SJSA1 (cell line): ENCODE data around the gene PACRG. TPM values are rescaled to one million over a fixed set of nuclear protein-coding genes. Genes with fewer than 3 reads are reported as not detected.

Source experiments
- DNase-seq, 2 experiments: peaks; one replicate each; pipeline ENCODE4 v3.0.0-alpha.2; 2015 to 2020; ENCODE audit warnings: low spot score in 2 of 2, low read depth in 1 of 2
- H3K27ac ChIP-seq: fragments of 250-450 bp; sonication (Bioruptor Pico); 2 replicates; pipeline ENCODE4 v1.5.1; 2020; ENCODE audit warnings: mild to moderate bottlenecking, moderate library complexity
- H3K27me3 ChIP-seq: fragments of 250-450 bp; sonication (Bioruptor Pico); replicated peaks from 2 replicates; pipeline ENCODE4 v1.5.1; 2020; ENCODE audit warnings: mild to moderate bottlenecking, moderate library complexity
- H3K36me3 ChIP-seq: fragments of 250-450 bp; sonication (Bioruptor Pico); 2 replicates; pipeline ENCODE4 v1.5.1; 2020; ENCODE audit warnings: mild to moderate bottlenecking
- H3K4me1 ChIP-seq: fragments of 250-450 bp; sonication (Bioruptor Pico); replicated peaks from 2 replicates; pipeline ENCODE4 v1.6.1; 2021; ENCODE audit warnings: mild to moderate bottlenecking
- H3K4me3 ChIP-seq: fragments of 250-450 bp; sonication (Bioruptor Pico); 2 replicates; pipeline ENCODE4 v1.5.1; 2020; ENCODE audit warnings: mild to moderate bottlenecking
- H3K9me3 ChIP-seq: fragments of 250-450 bp; sonication (Bioruptor Pico); replicated peaks from 2 replicates; pipeline ENCODE4 v1.5.1; 2020; ENCODE audit warnings: mild to moderate bottlenecking
- total RNA-seq: library from RNA; depleted of rRNA; stranded (reverse); fragments of >200 nt; shearing (Covaris generic); gene quantifications from 2 replicates; pipeline ENCODE4 v1.2.3, GENCODE V29; 2014

PACRG gene
- total RNA-seq, 1 experiment from 2014 or later = not detected

DNA sequence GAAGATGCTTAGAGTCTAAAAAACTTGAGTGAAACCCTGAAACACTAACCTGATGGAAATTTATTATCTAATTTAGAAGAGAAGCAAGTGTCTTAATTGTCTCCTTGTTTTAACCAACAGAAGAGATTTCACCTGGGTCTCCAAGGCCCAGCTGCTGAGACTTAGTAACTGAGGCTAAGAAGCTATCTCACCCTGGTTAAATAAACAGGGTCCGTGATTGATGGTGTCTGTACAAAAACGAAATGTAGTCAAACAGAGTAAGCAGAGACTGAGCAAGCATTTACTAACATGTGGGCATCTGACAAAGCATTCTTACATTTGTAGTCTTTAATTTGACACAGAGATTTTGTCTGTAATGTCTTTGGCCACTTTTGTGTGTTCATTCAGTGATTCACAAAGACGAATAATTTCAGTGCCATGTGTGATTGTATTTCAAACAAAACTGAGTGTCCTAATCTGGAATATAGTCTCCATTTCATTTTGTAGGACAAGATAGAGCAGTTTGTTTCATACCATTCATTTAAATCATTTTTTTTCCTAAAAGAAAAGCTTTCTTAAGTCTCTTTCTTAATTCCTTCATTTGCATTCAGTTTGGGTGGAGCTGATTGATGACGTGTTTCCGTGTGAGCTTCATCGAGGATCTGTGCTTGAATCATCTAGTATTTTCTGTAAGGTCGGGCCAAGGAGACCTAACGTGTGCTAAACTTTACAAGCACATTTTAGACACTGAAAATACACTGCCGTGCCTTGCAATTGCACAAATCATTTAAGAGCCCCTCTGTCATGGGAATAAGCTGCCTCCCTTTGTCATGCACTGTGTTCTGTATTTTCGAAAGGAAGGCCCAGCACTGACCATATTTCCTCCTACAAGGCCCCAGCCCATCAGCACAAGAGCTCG lies 516.2 kb downstream of the PACRG start:
- Histone ChIP-seq H3K9me3 (no peaks in the 10 kb centered on the region), H3K4me1 (peaks cover 13% of the 10 kb centered on the region), H3K4me3 (no peak overlapping the region), H3K36me3 (no peaks in the 10 kb centered on the region), H3K27ac (no peak overlapping the region), H3K27me3 (no peaks in the 10 kb centered on the region)
- no peak for DNase-seq

DNA sequence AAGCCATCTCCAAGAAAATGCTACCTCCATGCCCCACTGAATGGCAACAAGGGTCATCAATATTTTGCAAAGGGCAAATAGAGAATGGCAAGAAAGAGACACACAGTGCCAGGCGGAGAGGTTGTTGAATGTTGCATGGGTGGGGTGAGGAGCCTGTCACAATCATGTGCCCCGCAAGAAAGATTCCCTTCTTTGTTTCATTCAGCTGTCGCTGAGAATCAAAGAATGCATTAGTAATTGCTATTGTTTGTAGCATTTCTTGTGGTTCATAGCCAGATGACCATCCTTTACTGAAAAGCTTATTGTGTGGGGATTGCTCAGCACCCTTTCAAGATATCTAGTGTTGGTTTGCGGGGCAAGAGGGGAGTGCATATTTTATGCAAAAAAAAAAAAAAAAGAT lies 520.3 kb downstream of the PACRG start:
- Histone ChIP-seq H3K4me1 (peaks cover 26% of the 10 kb centered on the region), H3K27ac (no peak overlapping the region), H3K36me3 (no peaks in the 10 kb centered on the region), H3K4me3 (no peak overlapping the region), H3K9me3 (no peaks in the 10 kb centered on the region), H3K27me3 (no peaks in the 10 kb centered on the region)
- peak in 1 of 2 experiments; percentile 20 for DNase-seq

DNA sequence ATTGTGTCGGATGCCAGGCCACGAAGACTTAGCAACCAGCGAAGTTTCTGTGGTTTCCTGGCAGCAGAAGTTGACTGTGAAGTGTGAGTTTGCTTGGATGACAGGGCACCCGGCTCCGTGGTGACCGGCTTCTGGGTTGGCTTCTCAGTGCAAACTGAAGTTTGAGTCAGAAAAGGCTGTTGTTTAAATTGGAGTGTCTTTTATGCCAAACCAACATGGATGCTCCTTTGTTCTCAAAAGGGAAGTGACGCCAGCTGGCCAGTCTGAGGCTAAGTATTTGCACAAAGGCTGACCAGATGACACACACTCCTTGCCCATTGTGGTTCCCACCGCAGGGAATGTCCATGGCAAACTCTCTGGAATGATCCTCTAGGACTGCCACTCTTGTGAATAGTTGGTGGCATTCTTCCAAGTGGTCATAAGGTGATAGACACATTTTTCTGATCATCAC lies 521.9 kb downstream of the PACRG start:
- H3K4me3 ChIP-seq = no peak overlapping the region
- peak; percentile 62 to 83 for DNase-seq
- H3K36me3 ChIP-seq = no peaks in the 10 kb centered on the region
- peak overlapping the region; percentile 88 for H3K27ac ChIP-seq
- peaks cover 26% of the 10 kb centered on the region for H3K4me1 ChIP-seq
- no peaks in the 10 kb centered on the region for H3K27me3 ChIP-seq
- no peaks in the 10 kb centered on the region for H3K9me3 ChIP-seq

DNA sequence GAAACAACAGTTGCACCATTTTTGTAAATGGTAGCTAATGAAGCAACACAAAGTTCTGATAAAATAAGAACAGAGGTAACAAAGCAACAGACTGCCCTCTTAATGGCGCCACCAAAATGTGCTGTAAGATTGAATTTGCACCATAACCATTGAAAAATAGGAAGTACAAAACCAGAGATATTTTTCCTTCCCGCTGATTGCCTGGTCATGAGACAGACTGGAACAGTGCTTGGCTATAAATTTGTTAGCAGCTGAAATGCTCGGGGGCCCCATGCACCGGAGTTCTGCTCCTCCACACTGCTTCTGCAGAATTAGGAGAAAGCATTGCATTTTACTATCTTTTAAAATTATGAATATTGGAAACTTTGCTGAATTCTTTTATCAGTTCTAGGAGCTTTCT lies 522.3 kb downstream of the PACRG start:
- Histone ChIP-seq H3K27me3 (no peaks in the 10 kb centered on the region), H3K9me3 (no peaks in the 10 kb centered on the region), H3K27ac (peak overlapping the region; percentile 35; the same call in 1 of the 2 replicates), H3K4me1 (peaks cover 26% of the 10 kb centered on the region), H3K36me3 (no peaks in the 10 kb centered on the region), H3K4me3 (no peak overlapping the region)
- no peak for DNase-seq

DNA sequence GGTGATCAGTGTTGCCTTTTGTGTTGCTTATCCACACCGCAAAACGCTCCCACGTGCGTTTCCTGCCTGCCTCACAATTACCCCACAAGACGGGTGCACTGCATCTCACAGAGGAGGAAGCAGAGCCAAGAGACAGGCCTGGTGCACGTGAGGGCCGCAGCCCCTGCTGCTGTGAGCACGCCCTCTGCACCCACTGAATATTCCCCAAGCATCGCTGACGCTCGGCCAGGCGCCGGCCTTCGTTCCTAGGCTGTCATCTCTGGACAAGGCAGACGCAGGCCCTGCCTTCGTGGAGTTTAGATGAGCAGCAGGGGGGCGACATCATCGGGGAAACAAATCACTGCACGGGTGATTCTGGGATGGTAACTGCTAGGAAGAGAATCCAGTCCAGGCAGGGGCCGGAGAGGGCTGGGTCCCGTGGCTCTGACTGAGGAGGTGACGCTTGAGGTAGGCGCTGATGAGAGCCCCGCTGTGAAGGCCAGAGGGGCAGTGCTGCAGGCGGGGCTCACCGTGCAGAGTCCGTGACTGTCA lies 524.4 kb downstream of the PACRG start:
- no peak overlapping the region for H3K4me3 ChIP-seq
- no peaks in the 10 kb centered on the region for H3K27me3 ChIP-seq

DNA sequence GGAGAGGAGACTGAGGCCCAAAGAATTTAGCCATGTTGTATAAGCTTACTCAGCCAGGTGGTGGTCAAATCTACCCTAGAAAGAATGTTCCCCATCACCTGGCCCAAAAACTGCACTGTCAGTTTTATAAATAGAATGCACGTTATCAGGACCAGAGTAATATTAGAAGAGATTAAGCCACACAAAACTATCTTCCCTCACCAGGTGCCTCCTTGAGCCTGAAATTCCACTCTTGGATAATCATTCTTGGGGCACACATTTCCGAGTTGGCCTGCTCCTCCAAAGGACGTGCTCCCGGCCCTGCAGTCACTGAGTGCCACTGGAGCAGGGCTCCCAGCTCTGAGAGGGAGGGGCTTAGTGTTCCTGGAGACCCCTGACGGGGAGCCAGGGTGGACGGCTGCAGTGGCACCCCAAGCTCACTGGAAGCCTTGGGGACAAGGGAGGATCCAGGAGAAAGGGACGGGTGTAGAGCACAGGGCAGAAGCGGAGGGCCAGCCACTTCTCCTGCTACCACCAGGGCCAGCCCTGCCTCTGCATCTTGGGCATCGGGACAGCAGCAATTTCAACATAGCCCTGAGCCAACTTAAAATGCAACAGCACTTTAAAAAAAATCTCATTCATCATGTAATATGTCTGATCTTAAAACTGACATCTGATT lies 525.9 kb downstream of the PACRG start:
- no peak overlapping the region for H3K4me3 ChIP-seq
- DNase-seq = no peak
- no peaks in the 10 kb centered on the region for H3K36me3 ChIP-seq
- no peak overlapping the region for H3K27ac ChIP-seq
- H3K9me3 ChIP-seq = no peaks in the 10 kb centered on the region
- peaks cover 16% of the 10 kb centered on the region for H3K4me1 ChIP-seq
- H3K27me3 ChIP-seq = no peaks in the 10 kb centered on the region

More for the DNA sequence above, 524.4 kb downstream of the PACRG start:
- no peak overlapping the region for H3K27ac ChIP-seq
- peaks cover 26% of the 10 kb centered on the region for H3K4me1 ChIP-seq
- H3K36me3 ChIP-seq = no peaks in the 10 kb centered on the region
- DNase-seq = no peak
- no peaks in the 10 kb centered on the region for H3K9me3 ChIP-seq

DNA sequence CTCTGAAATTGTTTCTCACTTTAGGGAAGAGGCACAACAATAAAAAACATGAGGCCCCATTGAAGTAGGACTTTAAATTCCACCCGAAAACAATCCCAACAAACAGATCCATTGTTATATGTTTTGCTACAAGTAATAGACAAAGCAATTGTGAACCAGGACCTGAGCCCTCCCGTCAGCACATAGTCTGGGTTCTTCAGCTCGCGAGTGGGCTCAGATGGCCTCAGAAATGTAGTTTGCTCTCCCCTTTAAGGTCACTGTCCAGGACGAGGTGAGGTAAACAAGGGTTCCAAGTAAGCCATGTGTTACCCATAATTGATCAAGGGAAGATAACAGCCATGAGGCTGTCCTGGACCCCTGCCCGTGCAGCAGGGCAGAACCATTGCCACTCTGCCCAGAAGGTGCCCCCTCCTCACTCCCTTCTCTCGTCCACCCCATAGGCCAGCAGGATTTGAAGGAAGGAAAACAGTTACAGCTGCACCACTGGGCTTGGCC lies 526.6 kb downstream of the PACRG start:
- Histone ChIP-seq H3K36me3 (no peaks in the 10 kb centered on the region), H3K27ac (no peak overlapping the region), H3K4me3 (no peak overlapping the region), H3K9me3 (no peaks in the 10 kb centered on the region), H3K27me3 (no peaks in the 10 kb centered on the region), H3K4me1 (peaks cover 9% of the 10 kb centered on the region)
- DNase-seq = no peak

DNA sequence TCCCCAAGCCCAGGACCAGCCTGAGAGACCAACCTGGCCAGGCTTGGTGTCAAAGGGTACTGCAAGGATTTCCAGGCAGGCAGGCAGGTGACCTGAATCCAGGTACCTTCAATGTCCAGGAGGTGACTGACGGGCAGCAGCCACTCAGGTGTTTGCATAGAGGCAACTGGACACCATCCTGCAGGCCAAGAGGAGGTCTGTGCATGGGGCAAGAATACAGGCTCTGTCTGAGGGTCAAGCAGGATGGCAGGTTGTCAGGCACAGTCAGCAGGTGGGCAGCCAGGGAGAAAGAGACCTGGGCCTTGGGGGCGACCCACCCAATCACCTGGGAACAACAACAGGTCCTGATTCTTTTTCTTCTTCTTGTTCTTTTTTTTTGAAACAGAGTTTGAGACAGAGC lies 527.5 kb downstream of the PACRG start:
- DNase-seq = no peak
- no peaks in the 10 kb centered on the region for H3K36me3 ChIP-seq
- no peaks in the 10 kb centered on the region for H3K27me3 ChIP-seq
- H3K4me1 ChIP-seq = peaks cover under 1% of the 10 kb centered on the region; the same call in 1 of the 2 replicates
- no peaks in the 10 kb centered on the region for H3K9me3 ChIP-seq
- no peak overlapping the region for H3K4me3 ChIP-seq
- H3K27ac ChIP-seq = no peak overlapping the region

DNA sequence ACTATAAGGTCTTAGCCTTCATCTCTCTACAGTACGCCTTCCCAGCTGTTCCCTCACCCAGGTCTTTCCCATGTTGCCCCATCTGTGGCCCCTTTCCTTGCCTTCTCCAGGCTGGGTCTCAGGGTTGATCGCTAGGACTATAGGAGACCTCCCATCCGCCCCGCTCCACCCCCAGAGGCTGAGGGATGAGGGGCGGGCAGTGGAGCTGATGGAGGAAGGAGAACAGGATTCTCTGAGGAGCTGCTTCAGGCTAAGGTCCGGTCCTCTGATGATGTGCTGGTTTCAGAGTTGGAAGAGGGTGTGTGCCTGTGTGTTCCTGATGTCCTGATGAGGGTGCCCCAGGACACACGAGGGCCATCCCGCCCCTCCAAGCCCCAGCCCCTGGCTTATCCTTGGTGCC lies 531.9 kb downstream of the PACRG start:
- Histone ChIP-seq H3K36me3 (no peaks in the 10 kb centered on the region), H3K4me1 (no peaks in the 10 kb centered on the region), H3K9me3 (no peaks in the 10 kb centered on the region), H3K4me3 (no peak overlapping the region), H3K27me3 (no peaks in the 10 kb centered on the region), H3K27ac (no peak overlapping the region)
- no peak for DNase-seq

DNA sequence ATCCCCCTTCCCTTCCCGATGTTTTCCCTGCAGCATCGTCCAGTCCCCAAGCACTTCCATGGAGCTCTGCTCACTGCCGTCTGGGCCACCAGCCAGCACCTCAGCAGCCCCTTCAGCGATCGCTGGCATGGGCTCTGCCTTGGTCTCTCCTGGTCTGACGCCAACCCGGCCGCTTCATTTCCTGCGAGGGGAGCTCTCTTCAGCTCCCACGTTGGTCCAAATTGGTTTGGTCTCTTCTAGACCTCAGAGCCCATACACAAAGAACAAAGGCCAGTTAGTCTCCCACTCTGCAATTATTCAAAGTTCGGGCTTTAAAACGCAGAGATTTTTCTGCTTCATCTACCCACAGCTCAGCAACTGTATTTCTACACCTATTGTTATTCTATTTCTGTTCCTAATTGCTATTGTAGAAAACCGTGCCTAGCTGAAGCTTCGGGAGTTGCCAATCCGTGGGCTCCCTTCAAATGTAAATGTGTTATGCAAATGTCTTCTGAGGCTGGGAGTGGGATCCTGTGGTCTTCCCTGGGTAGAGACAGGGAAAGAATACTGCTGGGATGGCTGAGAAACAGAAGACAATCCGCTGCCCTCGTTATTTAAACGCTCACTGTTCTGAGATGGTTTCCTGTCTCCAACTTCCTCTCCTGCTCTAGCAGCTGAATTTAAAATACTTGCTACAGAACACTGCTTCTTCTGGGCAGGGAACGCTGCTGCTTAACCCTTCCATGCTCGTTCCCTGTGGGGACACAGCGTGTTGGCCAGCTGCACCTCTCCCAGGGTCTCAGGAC lies 532.5 kb downstream of the PACRG start:
- Histone ChIP-seq H3K27ac (no peak overlapping the region), H3K36me3 (no peaks in the 10 kb centered on the region), H3K4me1 (no peaks in the 10 kb centered on the region), H3K4me3 (no peak overlapping the region), H3K9me3 (no peaks in the 10 kb centered on the region), H3K27me3 (no peaks in the 10 kb centered on the region)
- no peak for DNase-seq

DNA sequence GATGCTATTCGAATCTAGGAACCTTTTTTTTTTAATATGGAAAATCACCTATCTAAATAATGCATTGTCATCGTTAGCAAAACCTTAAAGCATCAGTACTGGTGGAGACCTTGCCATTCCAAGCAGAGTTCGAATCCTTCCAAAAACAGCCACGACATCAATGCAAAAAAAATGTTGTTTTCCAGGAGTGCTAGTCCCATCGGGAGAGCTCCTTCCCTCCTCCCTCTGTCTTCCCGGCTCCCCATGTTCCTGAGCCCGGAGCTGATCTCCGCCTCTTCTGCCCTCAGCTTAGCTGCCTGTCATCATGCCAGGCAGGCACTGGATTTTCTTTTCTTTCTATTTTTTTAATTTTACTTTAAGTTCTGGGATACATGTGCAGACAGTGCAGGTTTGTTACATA lies 533.1 kb downstream of the PACRG start:
- H3K9me3 ChIP-seq = no peaks in the 10 kb centered on the region
- DNase-seq = no peak
- H3K27me3 ChIP-seq = no peaks in the 10 kb centered on the region
- H3K4me3 ChIP-seq = no peak overlapping the region
- no peak overlapping the region for H3K27ac ChIP-seq
- no peaks in the 10 kb centered on the region for H3K4me1 ChIP-seq
- H3K36me3 ChIP-seq = no peaks in the 10 kb centered on the region

DNA sequence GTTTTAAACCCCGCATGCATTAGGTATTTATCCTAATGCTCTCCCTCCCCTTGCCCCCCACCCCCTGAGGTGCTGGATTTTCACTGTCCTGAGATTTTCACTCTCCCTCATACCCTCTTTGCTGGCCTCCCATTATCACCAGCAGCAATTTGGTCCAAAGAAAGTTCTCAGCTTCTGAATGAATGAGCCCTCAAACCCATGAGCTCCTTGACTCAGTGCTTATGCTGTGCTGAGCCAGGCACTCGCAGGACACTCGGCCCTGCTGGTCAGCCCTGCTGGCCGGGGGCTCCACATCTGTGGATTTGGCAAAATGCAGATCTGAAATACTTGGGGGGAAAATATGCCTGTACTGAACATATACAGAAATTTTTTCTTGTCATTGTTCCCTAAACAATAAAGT lies 533.6 kb downstream of the PACRG start:
- Histone ChIP-seq H3K27ac (no peak overlapping the region), H3K9me3 (no peaks in the 10 kb centered on the region), H3K4me1 (no peaks in the 10 kb centered on the region), H3K4me3 (no peak overlapping the region), H3K27me3 (no peaks in the 10 kb centered on the region), H3K36me3 (no peaks in the 10 kb centered on the region)
- no peak for DNase-seq

DNA sequence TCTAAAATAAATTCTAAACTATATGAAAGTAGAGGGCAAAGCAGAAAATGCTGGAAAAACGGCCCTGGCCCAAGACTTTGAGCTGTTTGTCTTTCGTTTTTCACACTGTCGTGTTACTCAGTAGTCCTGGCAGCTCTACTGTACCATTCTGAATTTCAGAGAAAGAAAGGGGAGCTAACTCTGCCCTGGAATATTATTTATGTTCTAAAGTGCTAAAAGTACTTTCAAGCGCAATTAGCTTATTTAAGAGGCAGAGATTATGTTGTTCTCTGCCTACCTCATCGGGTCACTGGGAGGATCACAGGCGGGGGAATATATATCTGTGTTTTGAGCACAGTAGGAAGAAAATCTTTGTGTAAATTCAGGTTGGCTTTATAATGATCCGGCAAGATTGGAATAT lies 534.3 kb downstream of the PACRG start:
- H3K36me3 ChIP-seq = no peaks in the 10 kb centered on the region
- H3K4me1 ChIP-seq = no peaks in the 10 kb centered on the region
- H3K9me3 ChIP-seq = no peaks in the 10 kb centered on the region
- no peak overlapping the region for H3K4me3 ChIP-seq
- H3K27ac ChIP-seq = no peak overlapping the region
- H3K27me3 ChIP-seq = no peaks in the 10 kb centered on the region
- no peak for DNase-seq
